ENCODE results near the gene CNKSR3.

Gene CNKSR3

GRCh38 chr6:154414021-154414813 lies 96.3 kb downstream of the CNKSR3 start:
- H2BK12ac ChIP-seq (ENCODE audit: low read length) = no peak overlapping the region
- H3K4me1 ChIP-seq (ENCODE audit: control insufficient read depth in 2 of 2, insufficient read depth in 1 of 2, low read depth in 1 of 2, low read length in 2 of 2) = no peaks in the 10 kb centered on the region
- no peak overlapping the region for H2BK15ac ChIP-seq (ENCODE audit: low read length)
- no peak overlapping the region for H3K14ac ChIP-seq (ENCODE audit: low read length)
- H3K18ac ChIP-seq (ENCODE audit: low read length) = no peak overlapping the region
- no peak overlapping the region for H2AFZ ChIP-seq (ENCODE audit: low read length)
- H4K91ac ChIP-seq (ENCODE audit: low read depth, low read length, poor library complexity) = no peak overlapping the region
- no peaks in the 10 kb centered on the region for H3K9me3 ChIP-seq (replicated peaks in 1 of 2; ENCODE audit: control insufficient read depth in 2 of 2, insufficient read depth in 1 of 2, low read depth in 1 of 2, low read length in 2 of 2)
- H3K4me2 ChIP-seq (ENCODE audit: insufficient read depth, low read length, poor library complexity, severe bottlenecking) = no peak overlapping the region
- no peak overlapping the region for H2BK5ac ChIP-seq (ENCODE audit: low read length)
- H3K23ac ChIP-seq (ENCODE audit: low read depth, low read length, poor library complexity) = no peak overlapping the region
- no peak overlapping the region for H3K4me3 ChIP-seq (ENCODE audit: low read length in 2 of 2)
- no peak overlapping the region for H3K4ac ChIP-seq (ENCODE audit: low read length)
- H3K79me1 ChIP-seq (ENCODE audit: low read depth, low read length) = no peaks in the 10 kb centered on the region
- peaks cover 9 to 22% of the 10 kb centered on the region in 2 donors for H3K36me3 ChIP-seq (replicated peaks in 1 of 2; ENCODE audit: control insufficient read depth in 2 of 2, insufficient read depth in 2 of 2, low read length in 2 of 2)
- H3K27me3 ChIP-seq (ENCODE audit: control insufficient read depth in 3 of 3, insufficient read depth in 3 of 3, low read depth in 1 of 3, low read length in 3 of 3) = no peaks in the 10 kb centered on the region
- no peak for DNase-seq (ENCODE audit: low spot score)
- no peak overlapping the region for H3K9ac ChIP-seq (ENCODE audit: low read depth, low read length, poor library complexity)
- no peak overlapping the region for H3K27ac ChIP-seq (replicated peaks; ENCODE audit: low read length)
- H2AK5ac ChIP-seq (ENCODE audit: low read depth, low read length) = no peak overlapping the region
- no peak overlapping the region for H4K8ac ChIP-seq (ENCODE audit: low read depth, low read length)
- H2BK120ac ChIP-seq (ENCODE audit: low read depth, low read length) = no peak overlapping the region
- WGBS, 2 donors (ENCODE audit: extremely low coverage in 2 of 2, insufficient read length in 2 of 2, insufficient replicate concordance in 1 of 2) = no CpG with 5 or more reads among the region's 8 CpGs

- Histone ChIP-seq H3K4ac (ENCODE audit: low read length) (no peak overlapping the region), H3K4me2 (ENCODE audit: insufficient read depth, low read length, poor library complexity, severe bottlenecking) (no peak overlapping the region), H3K4me1 (ENCODE audit: control insufficient read depth in 2 of 2, insufficient read depth in 1 of 2, low read depth in 1 of 2, low read length in 2 of 2) (no peaks in the 10 kb centered on the region), H3K4me3 (ENCODE audit: low read length in 2 of 2) (no peak overlapping the region), H3K18ac (ENCODE audit: low read length) (no peak overlapping the region), H2BK15ac (ENCODE audit: low read length) (no peak overlapping the region), H3K14ac (ENCODE audit: low read length) (no peak overlapping the region), H2AK5ac (ENCODE audit: low read depth, low read length) (no peak overlapping the region), H3K27me3 (ENCODE audit: control insufficient read depth in 3 of 3, insufficient read depth in 3 of 3, low read depth in 1 of 3, low read length in 3 of 3) (no peaks in the 10 kb centered on the region), H4K8ac (ENCODE audit: low read depth, low read length) (no peak overlapping the region), H2BK5ac (ENCODE audit: low read length) (no peak overlapping the region), H4K91ac (ENCODE audit: low read depth, low read length, poor library complexity) (no peak overlapping the region), H2AFZ (ENCODE audit: low read length) (no peak overlapping the region), H3K79me1 (ENCODE audit: low read depth, low read length) (no peaks in the 10 kb centered on the region), H2BK120ac (ENCODE audit: low read depth, low read length) (no peak overlapping the region), H3K9me3 (replicated peaks in 1 of 2; ENCODE audit: control insufficient read depth in 2 of 2, insufficient read depth in 1 of 2, low read depth in 1 of 2, low read length in 2 of 2) (no peaks in the 10 kb centered on the region), H2BK12ac (ENCODE audit: low read length) (no peak overlapping the region), H3K36me3 (replicated peaks in 1 of 2; ENCODE audit: control insufficient read depth in 2 of 2, insufficient read depth in 2 of 2, low read length in 2 of 2) (peaks cover 8 to 27% of the 10 kb centered on the region in 2 donors), H3K27ac (replicated peaks; ENCODE audit: low read length) (no peak overlapping the region), H3K23ac (ENCODE audit: low read depth, low read length, poor library complexity) (no peak overlapping the region), H3K9ac (ENCODE audit: low read depth, low read length, poor library complexity) (no peak overlapping the region)
- no peak for DNase-seq (ENCODE audit: low spot score)
- no CpG with 5 or more reads among the region's 5 CpGs for WGBS, 2 donors (ENCODE audit: extremely low coverage in 2 of 2, insufficient read length in 2 of 2, insufficient replicate concordance in 1 of 2)
Measured at GRCh38 chr6:154412106-154412820, 98.2 kb downstream of the CNKSR3 start.

- Histone ChIP-seq H2BK12ac (ENCODE audit: low read length) (no peak overlapping the region), H3K18ac (ENCODE audit: low read length) (no peak overlapping the region), H3K4me3 (ENCODE audit: low read length in 2 of 2) (no peak overlapping the region), H3K79me1 (ENCODE audit: low read depth, low read length) (no peaks in the 10 kb centered on the region), H3K4me1 (ENCODE audit: control insufficient read depth in 2 of 2, insufficient read depth in 1 of 2, low read depth in 1 of 2, low read length in 2 of 2) (no peaks in the 10 kb centered on the region), H3K4me2 (ENCODE audit: insufficient read depth, low read length, poor library complexity, severe bottlenecking) (no peak overlapping the region), H2AK5ac (ENCODE audit: low read depth, low read length) (no peak overlapping the region), H2AFZ (ENCODE audit: low read length) (no peak overlapping the region), H3K27ac (replicated peaks; ENCODE audit: low read length) (no peak overlapping the region), H2BK5ac (ENCODE audit: low read length) (no peak overlapping the region), H3K23ac (ENCODE audit: low read depth, low read length, poor library complexity) (no peak overlapping the region), H3K36me3 (replicated peaks in 1 of 2; ENCODE audit: control insufficient read depth in 2 of 2, insufficient read depth in 2 of 2, low read length in 2 of 2) (peaks cover 14 to 31% of the 10 kb centered on the region in 2 donors), H3K4ac (ENCODE audit: low read length) (no peak overlapping the region), H4K91ac (ENCODE audit: low read depth, low read length, poor library complexity) (no peak overlapping the region), H4K8ac (ENCODE audit: low read depth, low read length) (no peak overlapping the region), H3K9ac (ENCODE audit: low read depth, low read length, poor library complexity) (no peak overlapping the region), H2BK120ac (ENCODE audit: low read depth, low read length) (no peak overlapping the region), H2BK15ac (ENCODE audit: low read length) (no peak overlapping the region), H3K27me3 (ENCODE audit: control insufficient read depth in 3 of 3, insufficient read depth in 3 of 3, low read depth in 1 of 3, low read length in 3 of 3) (no peaks in the 10 kb centered on the region), H3K9me3 (replicated peaks in 1 of 2; ENCODE audit: control insufficient read depth in 2 of 2, insufficient read depth in 1 of 2, low read depth in 1 of 2, low read length in 2 of 2) (peaks cover 0 to 2% of the 10 kb centered on the region in 2 donors), H3K14ac (ENCODE audit: low read length) (no peak overlapping the region)
- no CpG with 5 or more reads among the region's 5 CpGs for WGBS, 2 donors (ENCODE audit: extremely low coverage in 2 of 2, insufficient read length in 2 of 2, insufficient replicate concordance in 1 of 2)
- no peak for DNase-seq (ENCODE audit: low spot score)
Measured at GRCh38 chr6:154411076-154411475, 99.4 kb downstream of the CNKSR3 start.

- Histone ChIP-seq H3K23ac (ENCODE audit: low read depth, low read length, poor library complexity) (no peak overlapping the region), H3K9ac (ENCODE audit: low read depth, low read length, poor library complexity) (no peak overlapping the region), H4K8ac (ENCODE audit: low read depth, low read length) (no peak overlapping the region), H3K79me1 (ENCODE audit: low read depth, low read length) (no peaks in the 10 kb centered on the region), H3K9me3 (replicated peaks in 1 of 2; ENCODE audit: control insufficient read depth in 2 of 2, insufficient read depth in 1 of 2, low read depth in 1 of 2, low read length in 2 of 2) (peaks cover 0 to 2% of the 10 kb centered on the region in 2 donors), H3K4me2 (ENCODE audit: insufficient read depth, low read length, poor library complexity, severe bottlenecking) (no peak overlapping the region), H3K27ac (replicated peaks; ENCODE audit: low read length) (no peak overlapping the region), H3K4me1 (ENCODE audit: control insufficient read depth in 2 of 2, insufficient read depth in 1 of 2, low read depth in 1 of 2, low read length in 2 of 2) (no peaks in the 10 kb centered on the region), H2BK120ac (ENCODE audit: low read depth, low read length) (no peak overlapping the region), H3K18ac (ENCODE audit: low read length) (no peak overlapping the region), H3K4ac (ENCODE audit: low read length) (no peak overlapping the region), H3K36me3 (replicated peaks in 1 of 2; ENCODE audit: control insufficient read depth in 2 of 2, insufficient read depth in 2 of 2, low read length in 2 of 2) (peaks cover 14 to 33% of the 10 kb centered on the region in 2 donors), H4K91ac (ENCODE audit: low read depth, low read length, poor library complexity) (no peak overlapping the region), H2BK12ac (ENCODE audit: low read length) (no peak overlapping the region), H3K27me3 (ENCODE audit: control insufficient read depth in 3 of 3, insufficient read depth in 3 of 3, low read depth in 1 of 3, low read length in 3 of 3) (no peaks in the 10 kb centered on the region), H2AFZ (ENCODE audit: low read length) (no peak overlapping the region), H2AK5ac (ENCODE audit: low read depth, low read length) (no peak overlapping the region), H2BK5ac (ENCODE audit: low read length) (no peak overlapping the region), H3K14ac (ENCODE audit: low read length) (no peak overlapping the region), H3K4me3 (ENCODE audit: low read length in 2 of 2) (no peak overlapping the region), H2BK15ac (ENCODE audit: low read length) (no peak overlapping the region)
- no CpG with 5 or more reads among the region's 8 CpGs for WGBS, 2 donors (ENCODE audit: extremely low coverage in 2 of 2, insufficient read length in 2 of 2, insufficient replicate concordance in 1 of 2)
- no peak for DNase-seq (ENCODE audit: low spot score)
Measured at GRCh38 chr6:154410619-154411072, 99.8 kb downstream of the CNKSR3 start.
